ENCODE measurements around the gene SLCO2B1. TPM values are rescaled to one million over a fixed set of nuclear protein-coding genes. Genes with fewer than 3 reads are reported as not detected.

Gene SLCO2B1
- total and polyA plus RNA-seq, 4 experiments from 2014 or later = 2.4 to 2.8 TPM; not detected in 2

DNA sequence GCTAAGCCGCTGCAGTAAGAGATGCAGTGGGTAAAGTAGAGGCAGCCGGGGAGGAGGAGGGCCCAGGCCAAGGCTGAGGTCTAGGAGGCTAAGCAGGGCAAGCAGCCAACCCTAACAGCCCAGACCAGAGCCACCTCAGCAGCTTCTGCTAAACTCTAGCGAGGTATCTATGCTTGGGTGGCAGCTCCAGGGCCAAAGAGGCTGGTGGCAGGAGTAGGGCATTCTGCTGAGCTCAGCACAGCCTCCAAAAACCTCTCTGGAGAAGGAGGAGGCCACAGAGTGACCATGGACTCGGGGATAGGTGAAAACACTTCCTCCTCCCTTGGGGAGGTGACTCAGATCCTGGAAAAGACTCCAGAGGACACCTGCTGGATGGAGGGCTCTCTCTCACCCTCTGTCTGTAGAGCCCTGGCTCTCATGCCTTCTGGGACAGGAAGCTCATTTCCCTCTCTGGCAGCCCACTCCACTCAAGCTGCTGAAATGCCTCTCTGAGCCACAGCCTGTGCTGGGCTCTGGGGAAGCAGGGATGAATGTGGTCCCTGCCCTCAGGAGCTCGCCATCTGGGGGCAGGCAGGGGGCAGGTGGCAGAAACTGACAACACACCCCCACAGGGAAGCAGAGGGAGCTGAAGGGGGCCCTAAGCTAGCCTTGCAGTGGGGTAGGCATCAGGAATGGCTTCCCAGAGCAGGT, 73.2 kb downstream of the SLCO2B1 start:
- H3K36me3 ChIP-seq (ENCODE audit: insufficient read depth, low read length) = no peaks in the 10 kb centered on the region
- H3K4me1 ChIP-seq (ENCODE audit: insufficient read depth, low read length) = no peaks in the 10 kb centered on the region
- H3K27me3 ChIP-seq (ENCODE audit: insufficient read depth, low read length) = no peaks in the 10 kb centered on the region
- no peaks in the 10 kb centered on the region for H3K9me3 ChIP-seq (ENCODE audit: control insufficient read depth in 1 of 2, low read length in 2 of 2)
- CTCF ChIA-PET (ENCODE audit: partially characterized antibody) = interaction anchor here (1.1 kb wide), 2 partner anchors 15 to 83 kb away, joined by 3 read pairs; no protein-coding TSS in a partner anchor
- Mint-ChIP-seq H3K27me3 (peaks cover 2 to 5% of the 10 kb centered on the region in 2 donors), H3K27ac (peak overlapping the region in 1 of 7 donors; percentile 56), H3K36me3 (no peaks in the 10 kb centered on the region), H3K4me1 (no peaks in the 10 kb centered on the region), H3K4me3 (no peak overlapping the region), H3K9me3 (peaks cover 0 to 4% (median 0%) of the 10 kb centered on the region in 8 donors)
- POLR2A ChIA-PET (ENCODE audit: partially characterized antibody) = no interaction called here
- intact Hi-C loops (cut with micrococcal nuclease) = no loop called here
- no peak overlapping the region for H3K4me3 ChIP-seq (ENCODE audit: low read length in 2 of 2)
- no peak for DNase-seq
- H3K27ac ChIP-seq (ENCODE audit: low read depth, low read length) = no peak overlapping the region

- intact Hi-C loops (cut with micrococcal nuclease) = no loop called here
- Histone ChIP-seq H3K36me3 (ENCODE audit: insufficient read depth, low read length) (no peaks in the 10 kb centered on the region), H3K27me3 (ENCODE audit: insufficient read depth, low read length) (no peaks in the 10 kb centered on the region), H3K27ac (ENCODE audit: low read depth, low read length) (no peak overlapping the region), H3K4me1 (ENCODE audit: insufficient read depth, low read length) (no peaks in the 10 kb centered on the region), H3K4me3 (ENCODE audit: low read length in 2 of 2) (no peak overlapping the region), H3K9me3 (ENCODE audit: control insufficient read depth in 1 of 2, low read length in 2 of 2) (no peaks in the 10 kb centered on the region)
- Mint-ChIP-seq H3K27ac (no peak overlapping the region), H3K4me3 (no peak overlapping the region), H3K27me3 (peaks cover 2 to 3% of the 10 kb centered on the region in 2 donors), H3K4me1 (no peaks in the 10 kb centered on the region), H3K36me3 (peaks cover 0 to 3% of the 10 kb centered on the region in 2 donors), H3K9me3 (peaks cover 0 to 4% (median 0%) of the 10 kb centered on the region in 8 donors)
- CTCF ChIA-PET (ENCODE audit: partially characterized antibody) = interaction anchor here (1.0 kb wide), 1 partner anchor 16 kb away, joined by 3 read pairs; no protein-coding TSS in a partner anchor
- POLR2A ChIA-PET (ENCODE audit: partially characterized antibody) = no interaction called here
- no peak for DNase-seq
Observed at GRCh38 chr11:75225794-75226193, 74.9 kb downstream of the SLCO2B1 start.

GRCh38 chr11:75229466-75229865, 78.6 kb downstream of the SLCO2B1 start:
- no peak for DNase-seq
- intact Hi-C loops (cut with micrococcal nuclease) = no loop called here
- Mint-ChIP-seq H3K4me3 (no peak overlapping the region), H3K9me3 (peaks cover 0 to 4% (median 0%) of the 10 kb centered on the region in 8 donors), H3K27ac (no peak overlapping the region), H3K4me1 (no peaks in the 10 kb centered on the region), H3K27me3 (peaks cover 8 to 12% of the 10 kb centered on the region in 2 donors), H3K36me3 (peaks cover 0 to 3% of the 10 kb centered on the region in 2 donors)
- no peaks in the 10 kb centered on the region for H3K9me3 ChIP-seq (ENCODE audit: control insufficient read depth in 1 of 2, low read length in 2 of 2)
- ChIA-PET POLR2A (ENCODE audit: partially characterized antibody) (no interaction called here), CTCF (ENCODE audit: partially characterized antibody) (interaction anchor here (1.2 kb wide), 1 partner anchor 19 kb away, joined by 3 read pairs; no protein-coding TSS in a partner anchor)
- no peak overlapping the region for H3K27ac ChIP-seq (ENCODE audit: low read depth, low read length)
- no peaks in the 10 kb centered on the region for H3K27me3 ChIP-seq (ENCODE audit: insufficient read depth, low read length)
- H3K4me1 ChIP-seq (ENCODE audit: insufficient read depth, low read length) = no peaks in the 10 kb centered on the region
- H3K4me3 ChIP-seq (ENCODE audit: low read length in 2 of 2) = no peak overlapping the region
- H3K36me3 ChIP-seq (ENCODE audit: insufficient read depth, low read length) = no peaks in the 10 kb centered on the region

DNA sequence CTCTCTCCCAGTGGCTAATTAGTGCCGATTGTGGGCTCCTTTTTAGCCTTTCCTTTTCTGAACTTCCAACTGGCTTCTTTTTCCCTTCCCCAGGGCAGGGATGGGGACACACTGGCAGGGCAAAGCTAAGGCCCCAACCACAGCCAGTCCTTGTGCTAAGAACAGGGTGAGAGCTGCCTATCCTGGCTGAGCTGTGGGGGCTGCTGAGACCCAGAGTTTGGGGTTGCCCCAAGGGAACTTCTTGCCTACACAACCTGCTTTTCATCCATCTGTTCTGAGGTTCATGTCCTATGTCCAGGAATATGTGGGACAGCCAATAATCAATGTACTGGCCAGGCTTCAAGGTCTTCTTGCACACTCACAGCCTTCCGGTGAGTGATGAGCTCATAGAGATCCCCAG, 79.7 kb downstream of the SLCO2B1 start:
- Histone ChIP-seq H3K4me3 (ENCODE audit: low read length in 2 of 2) (no peak overlapping the region), H3K27ac (ENCODE audit: low read depth, low read length) (no peak overlapping the region), H3K9me3 (ENCODE audit: control insufficient read depth in 1 of 2, low read length in 2 of 2) (no peaks in the 10 kb centered on the region), H3K36me3 (ENCODE audit: insufficient read depth, low read length) (no peaks in the 10 kb centered on the region), H3K27me3 (ENCODE audit: insufficient read depth, low read length) (no peaks in the 10 kb centered on the region), H3K4me1 (ENCODE audit: insufficient read depth, low read length) (no peaks in the 10 kb centered on the region)
- no peak overlapping the region for H3K27ac Mint-ChIP-seq
- peaks cover 7 to 12% of the 10 kb centered on the region in 2 donors for H3K27me3 Mint-ChIP-seq
- H3K36me3 Mint-ChIP-seq = peaks cover 0 to 3% of the 10 kb centered on the region in 2 donors
- ChIA-PET CTCF (ENCODE audit: partially characterized antibody) (interaction anchor here (0.9 to 1.9 kb wide), 5 partner anchors 23 to 93 kb away, joined by 3 to 4 read pairs (median 4); no protein-coding TSS in a partner anchor), POLR2A (ENCODE audit: partially characterized antibody) (interaction anchor here (1.1 to 1.5 kb wide), 2 partner anchors 10 to 12 kb away, joined by 3 to 4 read pairs; partner anchors contain the start of gene TPBGL)
- DNase-seq = no peak
- H3K4me1 Mint-ChIP-seq = no peaks in the 10 kb centered on the region
- intact Hi-C loops (cut with micrococcal nuclease) = no loop called here
- H3K4me3 Mint-ChIP-seq = no peak overlapping the region
- H3K9me3 Mint-ChIP-seq = peaks cover 0 to 4% (median 0%) of the 10 kb centered on the region in 8 donors

GRCh38 chr11:75233754-75234172, 82.9 kb downstream of the SLCO2B1 start:
- intact Hi-C loops (cut with micrococcal nuclease) = no loop called here
- no peaks in the 10 kb centered on the region for H3K9me3 ChIP-seq (ENCODE audit: control insufficient read depth in 1 of 2, low read length in 2 of 2)
- no peaks in the 10 kb centered on the region for H3K36me3 ChIP-seq (ENCODE audit: insufficient read depth, low read length)
- no peak overlapping the region for H3K4me3 ChIP-seq (ENCODE audit: low read length in 2 of 2)
- ChIA-PET POLR2A (ENCODE audit: partially characterized antibody) (no interaction called here), CTCF (ENCODE audit: partially characterized antibody) (interaction anchor here (0.6 to 2.1 kb wide), 4 partner anchors 7 to 93 kb away, joined by 3 to 9 read pairs (median 3); no protein-coding TSS in a partner anchor)
- Mint-ChIP-seq H3K4me3 (no peak overlapping the region), H3K4me1 (no peaks in the 10 kb centered on the region), H3K27ac (no peak overlapping the region), H3K27me3 (peaks cover 17 to 22% of the 10 kb centered on the region in 2 donors), H3K36me3 (peaks cover 0 to 3% of the 10 kb centered on the region in 2 donors), H3K9me3 (peaks cover 0 to 4% (median 0%) of the 10 kb centered on the region in 8 donors)
- no peaks in the 10 kb centered on the region for H3K4me1 ChIP-seq (ENCODE audit: insufficient read depth, low read length)
- no peak overlapping the region for H3K27ac ChIP-seq (ENCODE audit: low read depth, low read length)
- no peaks in the 10 kb centered on the region for H3K27me3 ChIP-seq (ENCODE audit: insufficient read depth, low read length)
- peak in 1 of 5 donors; percentile 20 for DNase-seq

GRCh38 chr11:75236062-75236461, 85.2 kb downstream of the SLCO2B1 start:
- Mint-ChIP-seq H3K4me3 (no peak overlapping the region), H3K9me3 (peaks cover 0 to 4% (median 0%) of the 10 kb centered on the region in 8 donors), H3K27me3 (peaks cover 20 to 30% of the 10 kb centered on the region in 2 donors), H3K27ac (no peak overlapping the region), H3K4me1 (peaks cover 0 to 1% (median 0%) of the 10 kb centered on the region in 4 donors), H3K36me3 (no peaks in the 10 kb centered on the region)
- Histone ChIP-seq H3K4me3 (ENCODE audit: low read length in 2 of 2) (no peak overlapping the region), H3K27ac (ENCODE audit: low read depth, low read length) (no peak overlapping the region), H3K9me3 (ENCODE audit: control insufficient read depth in 1 of 2, low read length in 2 of 2) (no peaks in the 10 kb centered on the region), H3K4me1 (ENCODE audit: insufficient read depth, low read length) (peaks cover 10% of the 10 kb centered on the region), H3K27me3 (ENCODE audit: insufficient read depth, low read length) (peaks cover 11% of the 10 kb centered on the region), H3K36me3 (ENCODE audit: insufficient read depth, low read length) (no peaks in the 10 kb centered on the region)
- DNase-seq = no peak
- CTCF ChIA-PET (ENCODE audit: partially characterized antibody) = no interaction called here
- POLR2A ChIA-PET (ENCODE audit: partially characterized antibody) = no interaction called here
- intact Hi-C loops (cut with micrococcal nuclease) = no loop called here

DNA sequence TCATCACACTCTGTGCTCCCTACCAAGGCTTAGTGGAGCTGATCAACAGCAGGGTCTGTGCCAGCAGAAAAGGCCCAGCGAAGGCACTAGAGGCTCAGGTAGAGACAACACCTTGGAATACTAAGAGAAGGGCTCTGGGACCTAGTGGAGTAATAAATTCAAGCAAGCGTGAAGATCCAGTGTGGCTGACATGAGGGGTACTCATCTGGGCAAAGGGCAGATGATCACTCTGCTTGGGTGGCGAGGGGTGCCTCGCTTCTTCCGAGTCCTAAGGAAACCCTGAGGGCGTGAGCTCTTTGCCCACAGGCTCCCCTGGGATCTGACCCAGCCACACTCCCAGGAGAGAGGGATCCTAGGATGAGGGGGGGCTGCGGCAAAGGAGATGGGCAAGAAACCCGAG, 86.1 kb downstream of the SLCO2B1 start:
- DNase-seq = no peak
- Histone ChIP-seq H3K27me3 (ENCODE audit: insufficient read depth, low read length) (peaks cover 11% of the 10 kb centered on the region), H3K9me3 (ENCODE audit: control insufficient read depth in 1 of 2, low read length in 2 of 2) (no peaks in the 10 kb centered on the region), H3K4me1 (ENCODE audit: insufficient read depth, low read length) (peaks cover 10% of the 10 kb centered on the region), H3K4me3 (ENCODE audit: low read length in 2 of 2) (no peak overlapping the region), H3K27ac (ENCODE audit: low read depth, low read length) (no peak overlapping the region), H3K36me3 (ENCODE audit: insufficient read depth, low read length) (no peaks in the 10 kb centered on the region)
- ChIA-PET CTCF (ENCODE audit: partially characterized antibody) (interaction anchor here (0.9 to 17.1 kb wide), 4 partner anchors 11 to 214 kb away, joined by 3 to 567 read pairs (median 16); no protein-coding TSS in a partner anchor), POLR2A (ENCODE audit: partially characterized antibody) (no interaction called here)
- no peak overlapping the region for H3K4me3 Mint-ChIP-seq
- intact Hi-C loops (cut with micrococcal nuclease) = no loop called here
- H3K4me1 Mint-ChIP-seq = peaks cover 0 to 4% (median under 1%) of the 10 kb centered on the region in 4 donors
- H3K27ac Mint-ChIP-seq = peak overlapping the region in 1 of 7 donors; percentile 5
- H3K36me3 Mint-ChIP-seq = no peaks in the 10 kb centered on the region
- H3K9me3 Mint-ChIP-seq = peaks cover 0 to 4% (median 0%) of the 10 kb centered on the region in 8 donors
- H3K27me3 Mint-ChIP-seq = peaks cover 15 to 26% of the 10 kb centered on the region in 2 donors
